GDM1 (cell line): ENCODE results near the gene TCAIM.
"Not testable (repeated sequence)": the region's sequence is repeated elsewhere in the genome, so short reads cannot be mapped to it uniquely, and the experiment has no call there.

Experiments
- DNase-seq: peaks from one replicate; lab custom pipeline; 2025; lab: John Stamatoyannopoulos, UW

Gene TCAIM

DNA sequence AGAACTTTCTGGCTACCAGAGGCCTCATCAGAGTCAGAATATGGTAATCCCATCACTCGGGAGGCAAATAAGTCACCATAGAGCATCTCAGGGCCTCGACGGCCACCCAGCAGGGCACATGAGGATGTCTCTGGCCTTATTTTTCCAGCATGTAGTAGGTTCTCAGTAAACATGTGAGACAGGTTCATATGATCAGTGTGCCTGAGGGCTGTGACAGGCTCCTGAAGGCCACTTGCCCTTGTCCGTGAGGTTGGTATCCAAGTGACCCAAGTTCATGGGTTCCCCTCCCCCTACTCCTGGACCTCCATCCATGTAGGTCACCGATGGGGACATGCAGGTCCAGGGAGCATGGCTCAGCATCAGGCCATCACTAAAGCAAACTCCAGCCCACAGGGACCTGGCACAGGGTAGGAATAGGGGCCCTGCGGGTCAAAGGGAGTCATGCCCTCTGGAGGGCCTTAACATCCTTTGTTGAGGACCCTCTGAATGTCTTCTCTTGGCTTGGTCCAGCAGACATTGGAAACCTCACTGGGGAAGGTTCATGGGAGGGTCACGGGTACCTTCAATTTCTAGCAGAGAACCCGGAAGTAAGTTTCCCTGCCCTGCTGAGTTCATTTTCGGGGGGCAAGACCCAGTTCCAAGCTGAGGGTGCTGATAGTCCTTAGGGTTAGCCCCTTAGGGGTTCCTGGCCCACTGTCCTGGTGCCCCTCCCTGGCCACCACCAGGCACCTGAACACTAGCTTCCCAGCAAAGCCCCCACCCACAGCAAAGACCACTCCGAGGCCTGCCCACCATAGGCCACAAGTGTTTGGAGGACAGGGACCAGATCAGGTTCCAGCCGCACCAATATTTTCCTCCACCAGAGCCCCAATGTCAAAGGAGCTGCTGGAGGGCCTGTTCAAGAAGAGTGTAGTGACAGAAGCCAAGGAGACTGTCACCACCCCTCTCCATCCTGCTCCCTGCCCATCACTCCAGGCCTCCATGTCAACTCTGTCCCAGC is 77.8 kb downstream of the TCAIM start:
- DNase-seq: no peak

DNA sequence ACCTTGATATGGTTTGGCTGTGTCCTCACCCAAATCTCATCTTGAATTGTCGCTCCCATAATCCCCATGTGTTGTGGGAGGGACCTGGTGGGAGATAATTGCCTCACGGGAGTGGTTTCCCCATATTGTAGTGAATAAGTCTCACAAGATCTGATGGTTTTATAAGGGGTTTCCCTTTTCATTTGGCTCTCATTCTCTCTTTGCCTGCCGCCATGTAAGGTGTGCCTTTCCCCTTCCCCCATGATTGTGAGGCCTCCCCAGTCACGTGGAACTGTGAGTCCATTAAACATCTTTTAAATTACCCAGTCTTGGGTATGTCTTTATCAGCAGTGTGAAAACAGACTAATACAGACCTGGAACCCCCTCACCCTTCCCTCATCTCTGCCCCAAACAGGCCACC is 79.6 kb downstream of the TCAIM start:
- DNase-seq: not testable (repeated sequence)

GRCh38 chr3:44418549-44418948 is 80.0 kb downstream of the TCAIM start:
- DNase-seq: no peak

DNA sequence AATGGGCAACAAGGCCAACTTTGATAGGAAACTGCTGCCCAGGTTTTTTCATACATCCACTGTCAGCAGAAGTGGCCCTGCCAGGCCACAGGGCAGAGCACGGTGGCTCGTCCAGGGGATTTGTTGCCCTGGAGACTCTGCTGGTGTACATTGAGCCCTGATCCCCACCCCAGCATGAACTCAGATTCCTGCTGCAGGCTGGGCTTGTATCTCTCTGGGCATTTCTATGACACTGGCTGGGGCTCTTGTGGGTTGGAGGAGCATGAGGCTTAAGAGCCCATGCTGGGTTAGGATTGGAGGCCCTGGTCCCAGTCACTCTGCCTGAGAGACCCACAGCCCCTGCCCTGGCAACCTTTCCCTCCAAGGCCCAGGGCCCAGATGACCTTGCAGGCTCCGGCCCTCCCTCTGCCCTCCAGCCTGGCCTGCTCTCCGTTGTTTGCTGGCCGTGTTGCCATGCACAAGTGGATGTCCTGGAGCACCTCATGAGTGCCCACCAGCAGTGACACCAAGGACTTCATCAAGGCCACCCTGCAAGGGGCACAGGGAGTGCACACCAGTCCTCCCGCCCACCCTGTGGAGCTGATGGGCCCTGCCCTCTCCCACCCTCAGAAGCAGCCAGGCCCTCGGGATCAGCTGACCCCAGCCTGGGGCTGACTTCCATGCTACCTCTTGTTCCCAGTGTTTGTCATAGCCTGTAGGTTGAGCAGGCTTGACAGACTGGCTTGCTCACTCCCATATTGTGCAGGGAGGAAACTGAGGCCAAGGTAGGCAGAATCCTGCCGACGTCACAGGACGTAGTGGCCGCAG is 80.8 kb downstream of the TCAIM start:
- DNase-seq: no peak

DNA sequence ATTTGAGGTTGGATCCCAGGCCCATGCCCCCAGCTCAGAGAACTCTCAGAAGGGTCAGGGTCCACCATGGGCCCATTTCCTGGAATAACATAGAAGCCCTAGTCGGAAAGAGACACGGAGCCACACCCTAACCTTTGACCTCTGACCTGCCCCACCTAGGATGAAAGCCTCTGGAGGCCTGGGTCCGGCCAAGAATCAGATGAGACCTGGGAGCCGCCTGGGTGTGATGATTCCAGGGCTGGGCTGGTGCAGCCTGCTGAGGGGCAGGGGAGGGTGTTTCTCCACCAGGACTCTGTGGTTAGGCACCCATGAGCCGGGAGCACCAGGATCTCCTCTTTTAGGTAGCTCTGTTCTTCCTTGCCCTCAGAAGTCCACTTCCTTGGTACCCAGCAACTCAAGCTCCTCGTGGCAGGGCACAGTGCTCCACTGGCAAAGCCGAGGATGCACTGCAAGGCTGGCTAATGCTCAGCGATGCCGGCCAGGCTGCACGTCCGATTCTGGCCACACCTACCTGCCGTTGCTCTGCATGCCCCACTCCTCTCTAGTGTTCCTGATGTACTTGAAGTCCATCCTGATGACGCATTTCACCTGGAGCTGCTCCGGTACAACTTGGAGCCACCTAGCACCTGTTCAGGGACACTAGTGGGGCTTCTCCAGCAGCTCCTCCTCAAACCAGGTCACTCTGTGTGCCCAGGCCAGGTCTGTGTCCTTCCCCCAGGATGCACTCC is 81.5 kb downstream of the TCAIM start:
- DNase-seq: no peak

DNA sequence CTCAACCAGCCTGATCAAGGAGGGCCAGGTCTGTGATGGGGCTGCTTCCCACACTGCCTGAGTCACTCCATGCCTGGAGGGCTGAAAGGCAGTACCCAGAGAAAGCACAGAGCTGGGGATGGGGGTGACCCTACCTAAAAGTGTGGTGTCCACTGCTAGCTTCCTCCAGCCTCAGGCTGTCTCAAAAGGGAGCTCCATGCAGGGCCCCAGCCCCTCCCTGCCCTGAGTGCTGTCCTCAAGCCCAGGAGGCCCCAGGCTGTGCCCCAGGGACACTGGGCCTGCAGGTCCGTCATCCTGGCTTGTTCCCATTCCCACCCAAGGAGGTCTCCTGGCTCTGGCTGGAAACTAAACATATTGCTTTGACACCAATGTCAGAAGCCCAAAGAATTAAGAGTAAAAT is 82.1 kb downstream of the TCAIM start:
- no peak for DNase-seq

GRCh38 chr3:44421280-44421679 is 82.7 kb downstream of the TCAIM start:
- no peak for DNase-seq

GRCh38 chr3:44424758-44425157 is 86.2 kb downstream of the TCAIM start:
- no peak for DNase-seq

DNA sequence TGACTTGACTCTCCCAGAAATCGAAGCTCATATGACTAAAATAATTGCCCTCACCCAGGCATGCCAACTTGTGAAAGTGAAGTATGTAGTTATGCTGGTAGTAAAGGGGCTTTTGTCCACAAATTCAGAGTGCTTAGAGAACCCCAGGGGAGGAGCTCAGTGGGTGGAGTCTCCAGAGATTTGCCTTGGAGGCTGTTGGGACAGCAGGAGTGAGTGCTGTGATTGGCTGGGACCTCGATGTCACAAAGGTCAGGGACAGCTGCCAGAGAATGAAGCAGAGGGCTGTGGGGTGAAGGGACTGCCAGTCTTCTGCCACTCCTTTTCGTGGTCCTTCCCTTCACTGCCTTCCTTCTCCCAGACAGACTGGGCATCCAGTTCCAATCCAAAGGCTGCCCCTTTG is 89.1 kb downstream of the TCAIM start:
- DNase-seq: no peak

GRCh38 chr3:44428910-44429309 is 90.3 kb downstream of the TCAIM start:
- no peak for DNase-seq

- no peak for DNase-seq
These were observed 90.9 kb downstream of the TCAIM start for GRCh38 chr3:44429459-44429858.

- DNase-seq: no peak
These were observed 91.9 kb downstream of the TCAIM start for GRCh38 chr3:44430466-44430865.

DNA sequence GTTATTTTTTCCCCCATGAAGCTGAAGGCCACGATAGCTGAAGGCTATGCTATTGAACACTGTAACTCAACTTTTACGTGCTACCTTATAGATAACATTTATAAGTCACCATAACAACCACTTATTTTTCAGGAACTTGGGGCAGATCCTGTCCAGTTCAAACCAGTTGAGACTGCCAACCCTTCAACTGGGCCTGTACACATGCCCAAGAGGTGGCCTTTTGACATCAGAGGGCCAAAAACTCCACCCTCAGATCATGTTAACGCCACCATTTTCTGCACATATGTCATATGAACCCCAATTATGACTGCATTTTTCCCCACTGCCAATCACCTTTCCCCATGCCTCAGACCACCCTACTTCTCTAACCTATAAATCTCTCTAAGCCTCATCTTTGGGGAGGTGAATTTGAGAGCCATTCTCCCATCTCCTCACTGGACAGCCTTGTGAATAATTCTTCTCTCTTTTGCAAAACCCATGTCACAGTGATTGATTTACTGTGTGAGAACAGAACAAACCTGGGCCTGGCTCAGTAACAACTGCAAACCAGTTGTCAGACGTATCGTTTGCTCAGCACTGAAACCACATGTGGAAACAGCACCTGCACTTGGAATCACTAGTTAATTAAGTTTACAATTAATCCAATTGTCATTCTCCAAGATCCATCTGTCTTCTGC is 96.4 kb downstream of the TCAIM start:
- DNase-seq: no peak

DNA sequence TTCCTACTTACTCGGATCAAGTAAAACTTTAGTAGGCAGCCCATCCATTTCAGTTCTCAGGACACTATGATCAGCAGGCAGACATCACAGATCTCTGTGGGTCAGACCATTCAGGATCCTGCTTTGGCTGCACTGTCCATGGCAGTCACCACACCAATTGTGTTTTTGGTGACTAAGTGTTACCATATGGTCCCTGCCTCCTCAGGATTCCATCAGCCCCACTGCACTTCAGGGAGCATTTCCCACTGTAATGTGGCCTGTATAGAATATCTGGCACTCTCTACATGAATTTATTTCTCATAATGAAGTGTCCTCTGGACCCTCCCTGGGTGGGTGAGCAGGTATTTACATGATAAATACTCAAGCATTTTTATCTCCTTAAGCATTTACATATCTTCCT is 97.6 kb downstream of the TCAIM start:
- no peak for DNase-seq

DNA sequence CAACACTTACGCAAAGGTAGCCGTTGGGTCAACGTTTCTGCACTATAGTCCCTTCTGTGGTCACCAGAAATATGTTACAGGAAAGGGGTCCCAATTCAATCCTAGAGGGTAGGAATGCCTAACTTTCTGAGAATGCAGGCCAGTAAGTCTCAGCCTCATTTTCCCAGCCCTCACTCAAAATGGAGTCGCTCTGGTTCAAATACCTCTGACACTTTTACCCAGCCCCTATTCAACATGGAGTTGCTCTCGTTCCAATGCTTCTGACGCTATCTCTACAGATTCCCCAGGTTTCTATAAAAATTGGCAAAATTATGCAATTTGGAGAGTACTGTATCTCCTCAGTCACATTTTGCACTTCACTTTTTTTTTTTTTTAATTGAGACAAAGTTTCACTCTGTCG is 99.2 kb downstream of the TCAIM start:
- no peak for DNase-seq

GRCh38 chr3:44439499-44440295 is 101.1 kb downstream of the TCAIM start:
- peak; percentile 98 for DNase-seq

DNA sequence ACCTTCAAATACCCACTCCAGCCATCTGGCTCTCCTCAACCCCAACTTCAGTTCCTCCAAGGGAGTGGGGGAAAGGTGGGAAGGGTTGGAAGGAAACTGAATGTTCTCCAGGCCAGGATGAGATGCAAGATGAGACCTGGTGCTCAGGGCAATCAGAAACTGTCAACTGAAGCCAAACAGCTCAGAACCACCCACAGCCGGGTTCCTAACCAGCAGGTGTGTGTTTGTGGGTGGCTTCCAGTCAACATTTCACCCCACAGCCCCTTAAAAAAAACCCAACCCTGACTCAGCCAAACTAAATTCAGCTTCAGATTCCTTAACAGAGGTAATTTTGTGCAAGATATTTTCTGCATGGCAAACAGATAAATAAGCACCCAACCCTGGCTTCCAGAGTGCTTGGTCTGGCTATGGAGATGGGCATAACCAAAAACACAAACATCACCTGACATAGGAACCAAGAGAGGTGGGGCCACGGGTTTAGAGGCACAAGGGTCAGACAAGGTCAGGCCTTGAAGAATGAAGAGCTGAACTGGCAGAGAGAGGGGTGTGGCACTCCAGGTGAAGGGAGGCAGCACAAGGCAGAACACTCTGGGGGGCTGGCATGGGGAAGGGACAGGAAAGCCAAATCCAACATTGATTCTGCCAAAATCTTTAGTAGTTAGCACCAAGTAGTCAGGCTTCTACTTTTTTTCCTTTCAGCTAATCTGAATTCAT is 104.2 kb downstream of the TCAIM start:
- no peak for DNase-seq

- DNase-seq: no peak
These were observed 105.9 kb downstream of the TCAIM start for GRCh38 chr3:44444437-44444836.

DNA sequence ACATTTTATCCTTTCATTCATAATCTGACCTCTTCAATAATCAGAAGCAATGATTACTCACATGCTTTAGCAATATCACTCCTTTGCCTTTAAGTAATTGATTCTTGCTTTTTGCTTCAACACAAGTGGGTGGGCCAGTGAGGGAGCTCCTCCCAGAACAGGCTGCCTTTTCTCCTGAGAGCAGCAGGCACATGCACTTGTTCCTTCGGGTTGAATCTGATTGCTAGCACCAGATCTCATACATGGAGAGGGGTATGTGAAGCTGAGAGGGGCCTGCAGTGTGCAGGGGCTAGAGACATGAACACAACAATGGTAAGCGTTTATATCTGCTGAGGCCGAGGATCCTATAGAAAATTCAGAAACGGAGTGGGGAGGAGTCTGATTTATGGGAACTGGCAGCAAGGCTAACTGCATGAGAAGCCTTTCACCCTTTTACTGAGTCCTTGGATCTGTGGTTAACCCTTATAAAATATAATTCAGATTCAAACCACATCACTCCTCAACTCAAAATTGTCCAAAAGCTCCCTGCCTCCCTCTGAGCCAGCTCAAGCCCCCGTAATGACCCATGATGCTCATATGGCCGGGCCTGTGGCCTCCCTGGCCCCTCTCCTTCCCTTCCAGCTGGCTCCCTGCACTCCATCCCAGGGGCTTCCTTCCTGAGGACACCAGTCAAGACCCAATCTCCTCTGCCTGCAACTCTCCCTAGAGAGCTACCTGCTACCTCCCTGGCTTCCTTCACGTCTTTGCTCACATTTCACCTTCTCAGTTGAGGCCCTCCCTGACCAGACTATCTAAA is 106.5 kb downstream of the TCAIM start:
- DNase-seq: no peak
